GM12878 (cell line): ENCODE data around the gene SZRD1. TPM values are rescaled to one million over a fixed set of nuclear protein-coding genes. Genes with fewer than 3 reads are reported as not detected.

ENCODE experiments used
- BACH1 ChIP-seq: fragments of 450-650 bp; IDR thresholded peaks from 2 replicates; pipeline ENCODE4 v1.6.1; 2017; ENCODE audit warnings: mild to moderate bottlenecking, borderline replicate concordance
- CHD2 ChIP-seq: IDR thresholded peaks from 2 replicates; pipeline ENCODE4 v1.6.1; 2011; ENCODE audit warnings: low read depth, low read length, improper control_type of control experiment, borderline replicate concordance
- CREM ChIP-seq: IDR thresholded peaks from 2 replicates; pipeline ENCODE4 v1.6.1; 2014; ENCODE audit warnings: antibody characterized with exemption, low read depth
- ELK1 ChIP-seq: IDR thresholded peaks from 2 replicates; pipeline ENCODE4 v1.6.1; 2012; ENCODE audit warnings: low read depth, low read length, improper control_type of control experiment
- FOS ChIP-seq: IDR thresholded peaks from 3 replicates; pipeline ENCODE4 v1.6.1; 2011; ENCODE audit warnings: borderline replicate concordance; ENCODE audit not compliant: insufficient read length; ENCODE audit errors: extremely low read depth
- HDAC6 ChIP-seq: fragments of 200-600 bp; sonication (generic); IDR thresholded peaks from one replicate; pipeline ENCODE4 v1.8.0; 2017; ENCODE audit warnings: antibody characterized with exemption; ENCODE audit not compliant: unreplicated experiment
- HDGF ChIP-seq: fragments of 450-650 bp; IDR thresholded peaks from 2 replicates; pipeline ENCODE4 v1.6.1; 2016; ENCODE audit warnings: antibody characterized with exemption
- IRF4 ChIP-seq: IDR thresholded peaks from 2 replicates; pipeline ENCODE4 v1.6.1; 2011; ENCODE audit warnings: low read depth, low read length
- LARP7 ChIP-seq: fragments of 450-650 bp; IDR thresholded peaks from 2 replicates; pipeline ENCODE4 v1.6.1; 2017; ENCODE audit warnings: mild to moderate bottlenecking
- MEF2A ChIP-seq: IDR thresholded peaks from 2 replicates; pipeline ENCODE4 v1.6.1; 2011; ENCODE audit warnings: low read depth, mild to moderate bottlenecking, low read length, moderate library complexity; ENCODE audit not compliant: insufficient read depth
- MLLT1 ChIP-seq: fragments of 450-650 bp; IDR thresholded peaks from 2 replicates; pipeline ENCODE4 v1.6.1; 2016; ENCODE audit warnings: mild to moderate bottlenecking
- PML ChIP-seq: IDR thresholded peaks from 2 replicates; pipeline ENCODE4 v1.6.1; 2012; ENCODE audit warnings: low read length, inconsistent platforms
- POLR2AphosphoS2 ChIP-seq: IDR thresholded peaks from 2 replicates; pipeline ENCODE4 v1.6.1; 2011; ENCODE audit warnings: low read depth, mild to moderate bottlenecking, low read length, improper control_type of control experiment, moderate library complexity
- RELB ChIP-seq: fragments of 450-650 bp; IDR thresholded peaks from 2 replicates; pipeline ENCODE4 v1.6.1; 2017; ENCODE audit warnings: low read depth, mild to moderate bottlenecking, moderate library complexity
- SKIL ChIP-seq: fragments of 450-650 bp; IDR thresholded peaks from 2 replicates; pipeline ENCODE4 v1.6.1; 2017; ENCODE audit warnings: mild to moderate bottlenecking, low read depth, inconsistent platforms; ENCODE audit not compliant: poor library complexity, severe bottlenecking
- SMARCA5 ChIP-seq: fragments of 450-650 bp; IDR thresholded peaks from 2 replicates; pipeline ENCODE4 v1.6.1; 2017; ENCODE audit warnings: mild to moderate bottlenecking
- STAT1 ChIP-seq: fragments of 450-650 bp; conservative IDR thresholded peaks from 2 replicates; pipeline ENCODE4 v1.6.1; 2014; ENCODE audit warnings: antibody characterized with exemption, mild to moderate bottlenecking
- YY1 ChIP-seq: IDR thresholded peaks from 2 replicates; pipeline ENCODE4 v1.6.1; 2011; ENCODE audit warnings: low read depth, mild to moderate bottlenecking, low read length
- ZNF622 ChIP-seq: fragments of 450-650 bp; IDR thresholded peaks from 2 replicates; pipeline ENCODE4 v1.6.1; 2017; ENCODE audit warnings: mild to moderate bottlenecking, inconsistent platforms
- ZNF687 ChIP-seq: fragments of 450-650 bp; IDR thresholded peaks from 2 replicates; pipeline ENCODE4 v1.6.1; 2017; ENCODE audit warnings: mild to moderate bottlenecking, moderate library complexity
- polyA plus RNA-seq, 11 experiments: library from polyadenylated mRNA; depleted of rRNA in 4 of 11; unstranded in 6 of 11; stranded (reverse) in 5 of 11; fragments of >200 nt; fragmentation: Nextera tagmentation in 4 of 11; fragmentation: Illumina TruSeq in 1 of 11; extraction: Ambion mirVana in 4 of 11; extraction: Trizol in 1 of 11; gene quantifications; 1 replicate in 1 of 11; 2 replicates in 10 of 11; pipeline versions ENCODE4 v1.2.1 to v1.2.3, GENCODE V29; 2011 to 2016; ENCODE audit warnings: inconsistent platforms in 2 of 11, missing spikeins in 2 of 11, low read depth in 1 of 11
- total RNA-seq, 4 experiments: library from RNA; depleted of rRNA in 3 of 4; stranded (reverse); fragments of >200 nt in 3 of 4; fragmentation: Illumina TruSeq in 1 of 4; extraction: Trizol in 1 of 4; gene quantifications; 2 replicates each; pipeline versions ENCODE4 v1.2.1 to v1.2.3, GENCODE V29; 2013 to 2021

SZRD1 gene
- total and polyA plus RNA-seq, 10 of the 15 experiments (the other 5 are each of a cell fraction or from before 2014, with no cell fraction given), result 5.6 to 213 (median 113) TPM

- TF ChIP-seq YY1, result peak; percentile 90
- TF ChIP-seq RELB, result peak; percentile 77; the same call in 1 of the 2 replicates
- TF ChIP-seq FOS, result no peak
- TF ChIP-seq CREM, result peak; percentile 88
- peak; percentile 83 for TF ChIP-seq MLLT1
- no peak for TF ChIP-seq SKIL
- peak; percentile 94 for TF ChIP-seq SMARCA5
- TF ChIP-seq ZNF622, result no peak
- peak; percentile 82 for TF ChIP-seq ELK1
- peak; percentile 56; the same call in 1 of the 2 replicates for TF ChIP-seq CHD2
- TF ChIP-seq IRF4, result peak; percentile 38; the same call in 1 of the 2 replicates
- TF ChIP-seq MEF2A, result 0 out of 2 replicates have a peak, but pooled peaks have one; percentile 11
- TF ChIP-seq STAT1, result 0 out of 2 replicates have a peak, but pooled peaks have one; percentile 42
- TF ChIP-seq ZNF687, result no peak
- peak; percentile 84 for TF ChIP-seq LARP7
- TF ChIP-seq POLR2AphosphoS2, result peak; percentile 81
- no peak for TF ChIP-seq HDGF
- TF ChIP-seq PML, result peak; percentile 91
- TF ChIP-seq BACH1, result peak; percentile 19; the same call in 1 of the 2 replicates
- no peak for TF ChIP-seq HDAC6
Measured at GRCh38 chr1:16440470-16441281, 73.6 kb downstream of the SZRD1 start, which contains the start of gene NECAP2 (continued).
